Kidney (tissue), 14 donors: ENCODE data around the gene CHSY3. TPM values are rescaled to one million over a fixed set of nuclear protein-coding genes. Genes with fewer than 3 reads are reported as not detected.
A peak's percentile ranks its signal among the peaks of the same experiment; 100 is the strongest.

Experiments used
- DNase-seq, 5 donors: peaks; one replicate each; pipeline ENCODE4 v3.0.0-alpha.2; 2013 to 2020
- FAIRE-seq: peaks from 2 replicates; lab custom pipeline; 2012; peaks lifted over from hg19 to GRCh38; lab: Jason Lieb, UNC
- H3K27ac ChIP-seq, 2 donors: one replicate each; pipeline ENCODE4 v1.7.0; 2013; ENCODE audit warnings: low read depth in 2 of 2, low read length in 2 of 2, inconsistent platforms in 1 of 2
- H3K27me3 ChIP-seq: one replicate; pipeline ENCODE4 v1.7.1; 2013; ENCODE audit warnings: low read length, inconsistent platforms; ENCODE audit not compliant: control insufficient read depth, insufficient read depth
- H3K36me3 ChIP-seq, 3 donors: one replicate each; pipeline versions ENCODE4 v1.7.0 to v1.7.1; 2013; ENCODE audit warnings: low read length in 3 of 3, control low read depth in 1 of 3, inconsistent platforms in 1 of 3; ENCODE audit not compliant: insufficient read depth in 3 of 3, control insufficient read depth in 2 of 3
- H3K4me1 ChIP-seq, 3 donors: one replicate each; pipeline versions ENCODE4 v1.7.0 to v1.7.1; 2013; ENCODE audit warnings: low read length in 3 of 3, inconsistent platforms in 1 of 3, low read depth in 1 of 3; ENCODE audit not compliant: control insufficient read depth in 2 of 3, insufficient read depth in 2 of 3
- H3K4me3 ChIP-seq, 3 donors: one replicate each; pipeline versions ENCODE4 v1.7.0 to v1.8.1; 2013; ENCODE audit warnings: low read length in 3 of 3, control low read depth in 1 of 3, inconsistent platforms in 1 of 3
- H3K9ac ChIP-seq, 3 donors: one replicate each; pipeline versions ENCODE4 v1.7.0 to v1.7.1; 2013; ENCODE audit warnings: low read length in 3 of 3, control low read depth in 1 of 3, inconsistent platforms in 1 of 3
- H3K9me3 ChIP-seq, 3 donors: one replicate each; pipeline versions ENCODE4 v1.7.0 to v1.7.1; 2013; ENCODE audit warnings: low read length in 3 of 3, control low read depth in 1 of 3, inconsistent platforms in 1 of 3; ENCODE audit not compliant: control insufficient read depth in 2 of 3, insufficient read depth in 1 of 3
- intact Hi-C: fragments of 100-400 bp; cut with DNase I; formaldehyde crosslinking; loops from one replicate; pipeline ENCODE4 v1.11.1; 2022
- polyA plus RNA-seq: library from polyadenylated mRNA; stranded (reverse); fragments of 350-450 nt; fragmentation: Illumina TruSeq; extraction: RNeasy Lipid Tissue Mini Kit (QIAGEN cat#74804); gene quantifications from one replicate; pipeline ENCODE4 v1.2.3, GENCODE V29; 2014; ENCODE audit warnings: low read depth, low replicate concordance; ENCODE audit not compliant: insufficient read depth
- total RNA-seq: library from RNA; stranded (reverse); fragmentation: NEBNext Ultra II Directional; extraction: Animal tissue kit (Norgen Biotek cat#: 25700); gene quantifications from one replicate; pipeline ENCODE4 v1.2.1, GENCODE V29; 2021
- TF ChIP-seq, protein P1 (sequence below): IDR thresholded peaks from 3 replicates; pipeline ENCODE4 v1.5.1; 2012; ENCODE audit warnings: mild to moderate bottlenecking, moderate library complexity, borderline replicate concordance; ENCODE audit not compliant: insufficient read depth; ENCODE audit errors: extremely low read depth
- donor health status: control.
- donor health status: control.
- donor health status: control.
- donor health status: control.
- donor health status: control.
- donor health status: DM: yes; HTN: yes; CAD: no.
- donor health status: Normal renal cell carcinoma (clear cell type).

The CHSY3 gene
- total and polyA plus RNA-seq, 2 donors from 2014 or later = 0.13 to 3.0 TPM

- no peak overlapping the region for H3K27ac ChIP-seq
- intact Hi-C loops = no loop called here
- H3K36me3 ChIP-seq = no peaks in the 10 kb centered on the region
- H3K9ac ChIP-seq = no peak overlapping the region
- no peak for FAIRE-seq
- H3K4me1 ChIP-seq = no peaks in the 10 kb centered on the region
- H3K4me3 ChIP-seq = no peak overlapping the region
- no peaks in the 10 kb centered on the region for H3K9me3 ChIP-seq
- DNase-seq = peak in 1 of 5 donors; percentile 11
- H3K27me3 ChIP-seq = no peaks in the 10 kb centered on the region
- TF ChIP-seq, protein P1, sequence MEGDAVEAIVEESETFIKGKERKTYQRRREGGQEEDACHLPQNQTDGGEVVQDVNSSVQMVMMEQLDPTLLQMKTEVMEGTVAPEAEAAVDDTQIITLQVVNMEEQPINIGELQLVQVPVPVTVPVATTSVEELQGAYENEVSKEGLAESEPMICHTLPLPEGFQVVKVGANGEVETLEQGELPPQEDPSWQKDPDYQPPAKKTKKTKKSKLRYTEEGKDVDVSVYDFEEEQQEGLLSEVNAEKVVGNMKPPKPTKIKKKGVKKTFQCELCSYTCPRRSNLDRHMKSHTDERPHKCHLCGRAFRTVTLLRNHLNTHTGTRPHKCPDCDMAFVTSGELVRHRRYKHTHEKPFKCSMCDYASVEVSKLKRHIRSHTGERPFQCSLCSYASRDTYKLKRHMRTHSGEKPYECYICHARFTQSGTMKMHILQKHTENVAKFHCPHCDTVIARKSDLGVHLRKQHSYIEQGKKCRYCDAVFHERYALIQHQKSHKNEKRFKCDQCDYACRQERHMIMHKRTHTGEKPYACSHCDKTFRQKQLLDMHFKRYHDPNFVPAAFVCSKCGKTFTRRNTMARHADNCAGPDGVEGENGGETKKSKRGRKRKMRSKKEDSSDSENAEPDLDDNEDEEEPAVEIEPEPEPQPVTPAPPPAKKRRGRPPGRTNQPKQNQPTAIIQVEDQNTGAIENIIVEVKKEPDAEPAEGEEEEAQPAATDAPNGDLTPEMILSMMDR = no peak
Measured at GRCh38 chr5:129962506-129962905, 58.2 kb downstream of the CHSY3 start.

GRCh38 chr5:129963359-129963758, 59.1 kb downstream of the CHSY3 start:
- no peaks in the 10 kb centered on the region for H3K36me3 ChIP-seq
- H3K9ac ChIP-seq = no peak overlapping the region
- intact Hi-C loops = no loop called here
- DNase-seq = no peak
- H3K27me3 ChIP-seq = no peaks in the 10 kb centered on the region
- no peak overlapping the region for H3K27ac ChIP-seq
- FAIRE-seq = no peak
- TF ChIP-seq, protein P1 = no peak
- H3K9me3 ChIP-seq = no peaks in the 10 kb centered on the region
- no peak overlapping the region for H3K4me3 ChIP-seq
- no peaks in the 10 kb centered on the region for H3K4me1 ChIP-seq

- intact Hi-C loops = no loop called here
Measured at GRCh38 chr5:129966071-129966470, 61.8 kb downstream of the CHSY3 start.

More at GRCh38 chr5:129966071-129966470, 61.8 kb downstream of the CHSY3 start:
- Histone ChIP-seq H3K4me1 (no peaks in the 10 kb centered on the region), H3K9ac (no peak overlapping the region), H3K27ac (no peak overlapping the region), H3K9me3 (no peaks in the 10 kb centered on the region), H3K36me3 (no peaks in the 10 kb centered on the region), H3K4me3 (no peak overlapping the region), H3K27me3 (no peaks in the 10 kb centered on the region)
- DNase-seq = no peak
- no peak for FAIRE-seq
- TF ChIP-seq, protein P1 = no peak
